ENCODE data around the gene FCRLA. TPM values are rescaled to one million over a fixed set of nuclear protein-coding genes. Genes with fewer than 3 reads are reported as not detected.

The FCRLA gene
- total RNA-seq, 1 experiment from 2014 or later = 0.15 TPM

DNA sequence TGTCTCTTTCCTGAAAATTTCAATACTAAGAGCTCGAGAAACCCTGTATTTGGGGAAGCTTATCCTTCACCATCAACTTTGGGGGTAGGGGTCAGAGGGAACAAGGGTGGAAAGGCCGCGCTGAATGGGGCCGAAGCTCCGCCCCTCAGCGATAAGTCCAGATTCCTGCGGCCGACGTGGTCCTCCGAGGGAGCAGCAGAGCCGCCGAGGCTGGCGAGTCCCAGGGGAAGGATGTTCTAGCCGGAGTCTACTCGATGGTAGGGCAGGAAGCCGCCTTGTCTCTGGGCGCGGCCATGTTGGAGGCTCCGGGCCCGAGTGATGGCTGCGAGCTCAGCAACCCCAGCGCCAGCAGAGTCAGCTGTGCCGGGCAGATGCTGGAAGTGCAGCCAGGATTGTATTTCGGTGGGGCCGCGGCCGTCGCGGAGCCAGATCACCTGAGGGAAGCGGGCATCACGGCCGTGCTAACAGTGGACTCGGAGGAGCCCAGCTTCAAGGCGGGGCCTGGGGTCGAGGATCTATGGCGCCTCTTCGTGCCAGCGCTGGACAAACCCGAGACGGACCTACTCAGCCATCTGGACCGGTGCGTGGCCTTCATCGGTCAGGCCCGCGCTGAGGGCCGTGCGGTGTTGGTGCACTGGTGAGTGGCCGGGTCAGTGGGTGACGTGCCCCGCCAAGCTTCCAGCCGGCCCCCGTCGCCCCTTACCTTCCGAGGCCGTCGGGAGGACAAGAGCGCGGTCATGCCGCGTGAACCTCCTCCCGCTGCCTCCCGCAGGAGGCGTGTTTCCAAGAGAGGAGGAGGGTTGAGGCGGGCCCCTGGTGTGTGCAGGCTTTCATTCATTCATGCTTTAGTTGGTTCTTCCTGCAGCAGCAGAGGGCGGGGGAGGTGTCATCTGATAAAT is 42.7 kb downstream of the FCRLA start, which contains the start of gene DUSP12 (continued):
- TF ChIP-seq, protein P1, sequence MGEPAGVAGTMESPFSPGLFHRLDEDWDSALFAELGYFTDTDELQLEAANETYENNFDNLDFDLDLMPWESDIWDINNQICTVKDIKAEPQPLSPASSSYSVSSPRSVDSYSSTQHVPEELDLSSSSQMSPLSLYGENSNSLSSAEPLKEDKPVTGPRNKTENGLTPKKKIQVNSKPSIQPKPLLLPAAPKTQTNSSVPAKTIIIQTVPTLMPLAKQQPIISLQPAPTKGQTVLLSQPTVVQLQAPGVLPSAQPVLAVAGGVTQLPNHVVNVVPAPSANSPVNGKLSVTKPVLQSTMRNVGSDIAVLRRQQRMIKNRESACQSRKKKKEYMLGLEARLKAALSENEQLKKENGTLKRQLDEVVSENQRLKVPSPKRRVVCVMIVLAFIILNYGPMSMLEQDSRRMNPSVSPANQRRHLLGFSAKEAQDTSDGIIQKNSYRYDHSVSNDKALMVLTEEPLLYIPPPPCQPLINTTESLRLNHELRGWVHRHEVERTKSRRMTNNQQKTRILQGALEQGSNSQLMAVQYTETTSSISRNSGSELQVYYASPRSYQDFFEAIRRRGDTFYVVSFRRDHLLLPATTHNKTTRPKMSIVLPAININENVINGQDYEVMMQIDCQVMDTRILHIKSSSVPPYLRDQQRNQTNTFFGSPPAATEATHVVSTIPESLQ (CRISPR knock-in tag; IDR thresholded peaks at IDR 0.05) = no peak
- TF ChIP-seq MXD4 (CRISPR knock-in tag; IDR thresholded peaks at IDR 0.05; ENCODE audit: borderline replicate concordance) (no peak), NFATC4 (CRISPR knock-in tag; IDR thresholded peaks at IDR 0.05) (no peak), GTF2I (CRISPR knock-in tag; conservative IDR thresholded peaks at IDR 0.05) (no peak), JUN (CRISPR knock-in tag; IDR thresholded peaks at IDR 0.05) (no peak), HMGA2 (CRISPR knock-in tag; IDR thresholded peaks at IDR 0.05) (no peak), RORB (CRISPR knock-in tag; IDR thresholded peaks at IDR 0.05) (no peak), ZNF219 (CRISPR knock-in tag; IDR thresholded peaks at IDR 0.05; ENCODE audit: borderline replicate concordance) (no peak), CREB1 (CRISPR knock-in tag; IDR thresholded peaks at IDR 0.05) (no peak), TP53 (CRISPR knock-in tag; IDR thresholded peaks at IDR 0.05) (no peak), NFYB (CRISPR knock-in tag; conservative IDR thresholded peaks at IDR 0.05; ENCODE audit: low read depth) (no peak), SP1 (CRISPR knock-in tag; conservative IDR thresholded peaks at IDR 0.05) (peak; percentile 64), NR3C1 (CRISPR knock-in tag; conservative IDR thresholded peaks at IDR 0.05; ENCODE audit: low read depth) (no peak), MYBL2 (CRISPR knock-in tag; IDR thresholded peaks at IDR 0.05) (peak; percentile 67; the same call in 1 of the 2 replicates), ZNF396 (CRISPR knock-in tag; IDR thresholded peaks at IDR 0.05; ENCODE audit: borderline replicate concordance) (no peak), SMAD3 (CRISPR knock-in tag; IDR thresholded peaks at IDR 0.05; ENCODE audit: borderline replicate concordance) (peak; percentile 24; the same call in 1 of the 2 replicates), ZNF671 (CRISPR knock-in tag; IDR thresholded peaks at IDR 0.05) (no peak; the same call in 1 of the 2 replicates), ZNF423 (CRISPR knock-in tag; IDR thresholded peaks at IDR 0.05) (no peak), NR2C2 (CRISPR knock-in tag; IDR thresholded peaks at IDR 0.05) (0 out of 2 replicates have a peak, but pooled peaks have one; percentile 28), PRRX2 (CRISPR knock-in tag; IDR thresholded peaks at IDR 0.05) (no peak), NR1H2 (CRISPR knock-in tag; IDR thresholded peaks at IDR 0.05) (no peak), CBFB (CRISPR knock-in tag; IDR thresholded peaks at IDR 0.05; ENCODE audit: low read depth) (peak; percentile 79; the same call in 1 of the 2 replicates), ZBTB21 (CRISPR knock-in tag; IDR thresholded peaks at IDR 0.05; ENCODE audit: borderline replicate concordance) (no peak)
- TF ChIP-seq, protein P2, sequence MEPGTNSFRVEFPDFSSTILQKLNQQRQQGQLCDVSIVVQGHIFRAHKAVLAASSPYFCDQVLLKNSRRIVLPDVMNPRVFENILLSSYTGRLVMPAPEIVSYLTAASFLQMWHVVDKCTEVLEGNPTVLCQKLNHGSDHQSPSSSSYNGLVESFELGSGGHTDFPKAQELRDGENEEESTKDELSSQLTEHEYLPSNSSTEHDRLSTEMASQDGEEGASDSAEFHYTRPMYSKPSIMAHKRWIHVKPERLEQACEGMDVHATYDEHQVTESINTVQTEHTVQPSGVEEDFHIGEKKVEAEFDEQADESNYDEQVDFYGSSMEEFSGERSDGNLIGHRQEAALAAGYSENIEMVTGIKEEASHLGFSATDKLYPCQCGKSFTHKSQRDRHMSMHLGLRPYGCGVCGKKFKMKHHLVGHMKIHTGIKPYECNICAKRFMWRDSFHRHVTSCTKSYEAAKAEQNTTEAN (CRISPR knock-in tag; IDR thresholded peaks at IDR 0.05) = 0 out of 2 replicates have a peak, but pooled peaks have one; percentile 67
- TF ChIP-seq, protein P3, sequence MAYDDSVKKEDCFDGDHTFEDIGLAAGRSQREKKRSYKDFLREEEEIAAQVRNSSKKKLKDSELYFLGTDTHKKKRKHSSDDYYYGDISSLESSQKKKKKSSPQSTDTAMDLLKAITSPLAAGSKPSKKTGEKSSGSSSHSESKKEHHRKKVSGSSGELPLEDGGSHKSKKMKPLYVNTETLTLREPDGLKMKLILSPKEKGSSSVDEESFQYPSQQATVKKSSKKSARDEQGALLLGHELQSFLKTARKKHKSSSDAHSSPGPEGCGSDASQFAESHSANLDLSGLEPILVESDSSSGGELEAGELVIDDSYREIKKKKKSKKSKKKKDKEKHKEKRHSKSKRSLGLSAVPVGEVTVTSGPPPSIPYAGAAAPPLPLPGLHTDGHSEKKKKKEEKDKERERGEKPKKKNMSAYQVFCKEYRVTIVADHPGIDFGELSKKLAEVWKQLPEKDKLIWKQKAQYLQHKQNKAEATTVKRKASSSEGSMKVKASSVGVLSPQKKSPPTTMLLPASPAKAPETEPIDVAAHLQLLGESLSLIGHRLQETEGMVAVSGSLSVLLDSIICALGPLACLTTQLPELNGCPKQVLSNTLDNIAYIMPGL (CRISPR knock-in tag; IDR thresholded peaks at IDR 0.05) = peak; percentile 94
- TF ChIP-seq, protein P4, sequence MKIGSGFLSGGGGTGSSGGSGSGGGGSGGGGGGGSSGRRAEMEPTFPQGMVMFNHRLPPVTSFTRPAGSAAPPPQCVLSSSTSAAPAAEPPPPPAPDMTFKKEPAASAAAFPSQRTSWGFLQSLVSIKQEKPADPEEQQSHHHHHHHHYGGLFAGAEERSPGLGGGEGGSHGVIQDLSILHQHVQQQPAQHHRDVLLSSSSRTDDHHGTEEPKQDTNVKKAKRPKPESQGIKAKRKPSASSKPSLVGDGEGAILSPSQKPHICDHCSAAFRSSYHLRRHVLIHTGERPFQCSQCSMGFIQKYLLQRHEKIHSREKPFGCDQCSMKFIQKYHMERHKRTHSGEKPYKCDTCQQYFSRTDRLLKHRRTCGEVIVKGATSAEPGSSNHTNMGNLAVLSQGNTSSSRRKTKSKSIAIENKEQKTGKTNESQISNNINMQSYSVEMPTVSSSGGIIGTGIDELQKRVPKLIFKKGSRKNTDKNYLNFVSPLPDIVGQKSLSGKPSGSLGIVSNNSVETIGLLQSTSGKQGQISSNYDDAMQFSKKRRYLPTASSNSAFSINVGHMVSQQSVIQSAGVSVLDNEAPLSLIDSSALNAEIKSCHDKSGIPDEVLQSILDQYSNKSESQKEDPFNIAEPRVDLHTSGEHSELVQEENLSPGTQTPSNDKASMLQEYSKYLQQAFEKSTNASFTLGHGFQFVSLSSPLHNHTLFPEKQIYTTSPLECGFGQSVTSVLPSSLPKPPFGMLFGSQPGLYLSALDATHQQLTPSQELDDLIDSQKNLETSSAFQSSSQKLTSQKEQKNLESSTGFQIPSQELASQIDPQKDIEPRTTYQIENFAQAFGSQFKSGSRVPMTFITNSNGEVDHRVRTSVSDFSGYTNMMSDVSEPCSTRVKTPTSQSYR (CRISPR knock-in tag; IDR thresholded peaks at IDR 0.05) = no peak
- TF ChIP-seq, protein P5, sequence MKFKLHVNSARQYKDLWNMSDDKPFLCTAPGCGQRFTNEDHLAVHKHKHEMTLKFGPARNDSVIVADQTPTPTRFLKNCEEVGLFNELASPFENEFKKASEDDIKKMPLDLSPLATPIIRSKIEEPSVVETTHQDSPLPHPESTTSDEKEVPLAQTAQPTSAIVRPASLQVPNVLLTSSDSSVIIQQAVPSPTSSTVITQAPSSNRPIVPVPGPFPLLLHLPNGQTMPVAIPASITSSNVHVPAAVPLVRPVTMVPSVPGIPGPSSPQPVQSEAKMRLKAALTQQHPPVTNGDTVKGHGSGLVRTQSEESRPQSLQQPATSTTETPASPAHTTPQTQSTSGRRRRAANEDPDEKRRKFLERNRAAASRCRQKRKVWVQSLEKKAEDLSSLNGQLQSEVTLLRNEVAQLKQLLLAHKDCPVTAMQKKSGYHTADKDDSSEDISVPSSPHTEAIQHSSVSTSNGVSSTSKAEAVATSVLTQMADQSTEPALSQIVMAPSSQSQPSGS (CRISPR knock-in tag; IDR thresholded peaks at IDR 0.05; ENCODE audit: borderline replicate concordance, low read depth) = no peak
- TF ChIP-seq, protein P6, sequence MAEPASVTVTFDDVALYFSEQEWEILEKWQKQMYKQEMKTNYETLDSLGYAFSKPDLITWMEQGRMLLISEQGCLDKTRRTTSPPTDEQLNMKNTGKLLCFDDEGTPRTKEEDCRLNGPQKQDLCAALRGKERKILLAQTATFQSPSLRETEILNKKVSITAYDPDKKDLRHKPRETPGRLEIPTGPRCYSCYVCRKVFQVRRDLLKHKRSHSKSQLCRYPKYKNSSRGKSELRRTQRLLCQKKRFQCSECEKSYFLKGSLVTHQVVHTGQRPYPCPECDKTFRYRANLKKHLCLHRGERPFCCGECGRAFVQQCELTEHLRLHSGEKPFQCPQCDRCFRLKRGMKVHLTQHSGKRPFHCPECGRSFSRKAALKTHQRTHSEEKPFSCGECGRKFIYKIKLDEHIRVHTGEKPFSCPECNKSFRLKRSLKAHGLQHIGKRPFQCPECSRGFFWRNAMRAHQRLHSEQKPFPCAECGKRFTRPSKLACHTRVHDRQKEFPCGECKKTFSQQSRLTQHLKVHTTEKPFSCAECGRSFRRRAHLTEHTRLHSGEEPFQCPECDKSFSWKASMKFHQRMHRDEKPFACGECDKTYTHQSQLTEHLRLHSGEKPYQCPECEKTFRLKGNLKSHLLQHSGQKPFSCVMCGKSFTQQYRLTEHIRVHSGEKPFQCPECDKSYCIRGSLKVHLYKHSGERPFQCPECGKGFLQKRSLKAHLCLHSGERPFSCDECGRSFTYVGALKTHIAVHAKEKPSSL (CRISPR knock-in tag; conservative IDR thresholded peaks at IDR 0.05) = no peak
